Left renal pelvis (tissue), 4 donors: ENCODE results near the gene ME2. TPM values are rescaled to one million over a fixed set of nuclear protein-coding genes. Genes with fewer than 3 reads are reported as not detected.
"Not testable (repeated sequence)": the region's sequence is repeated elsewhere in the genome, so short reads cannot be mapped to it uniquely, and the experiment has no call there.

Experiments
- DNase-seq, 4 donors: peaks; one replicate each; pipeline ENCODE4 v3.0.0-alpha.2; 2013; ENCODE audit warnings: low read depth in 4 of 4, low spot score in 3 of 4
- polyA plus RNA-seq, 4 donors: library from polyadenylated mRNA; unstranded; fragments of 120-200 nt; gene quantifications; one replicate each; pipeline ENCODE4 v1.2.1, GENCODE V29; 2013; ENCODE audit not compliant: insufficient read length in 4 of 4

The ME2 gene
- polyA plus RNA-seq, 4 donors: 34.3 to 43.0 (median 37.0) TPM

- DNase-seq: no peak
Measured at GRCh38 chr18:50859793-50860555, 18.9 kb upstream of the ME2 start.

DNA sequence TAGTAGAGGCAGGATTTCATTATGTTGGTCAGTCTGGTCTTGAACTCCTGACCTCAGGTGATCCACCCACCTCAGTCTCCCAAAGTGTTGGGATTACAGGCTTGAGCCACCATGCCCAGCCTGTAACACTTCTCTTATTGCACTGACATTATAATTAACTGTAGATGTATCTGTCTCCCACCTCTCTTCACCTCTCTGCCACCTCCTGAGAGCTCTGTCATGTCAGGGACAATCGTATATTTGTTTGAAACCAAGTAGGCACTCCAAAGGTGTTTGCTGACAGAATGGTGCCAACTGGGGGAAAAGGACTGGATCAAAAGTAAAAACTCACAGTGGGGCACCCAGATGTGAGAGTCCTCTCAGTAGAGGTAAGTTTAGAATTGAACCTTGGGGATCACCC is 17.3 kb upstream of the ME2 start:
- no peak for DNase-seq

DNA sequence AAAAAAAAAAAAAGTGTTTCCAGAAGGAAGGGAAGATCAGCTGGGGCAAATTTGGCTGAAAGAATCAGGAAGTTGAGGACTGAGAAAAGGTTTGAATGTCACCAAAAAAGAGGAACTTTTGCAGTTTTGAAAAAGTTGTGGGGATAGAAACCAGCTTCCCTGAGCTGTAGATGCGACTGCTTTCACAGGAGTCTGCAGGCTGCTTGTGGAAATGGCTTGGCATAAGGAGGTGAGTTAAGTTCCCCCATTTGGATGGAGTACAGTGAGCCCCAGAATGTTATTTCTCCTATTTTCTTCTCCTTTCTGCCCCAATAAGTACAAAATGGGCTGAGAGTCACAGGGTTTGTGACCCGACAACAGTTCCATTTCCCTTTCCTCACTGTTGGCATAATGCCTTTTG is 16.5 kb upstream of the ME2 start:
- no peak for DNase-seq

GRCh38 chr18:50863840-50864375 is 15.0 kb upstream of the ME2 start:
- no peak for DNase-seq

DNA sequence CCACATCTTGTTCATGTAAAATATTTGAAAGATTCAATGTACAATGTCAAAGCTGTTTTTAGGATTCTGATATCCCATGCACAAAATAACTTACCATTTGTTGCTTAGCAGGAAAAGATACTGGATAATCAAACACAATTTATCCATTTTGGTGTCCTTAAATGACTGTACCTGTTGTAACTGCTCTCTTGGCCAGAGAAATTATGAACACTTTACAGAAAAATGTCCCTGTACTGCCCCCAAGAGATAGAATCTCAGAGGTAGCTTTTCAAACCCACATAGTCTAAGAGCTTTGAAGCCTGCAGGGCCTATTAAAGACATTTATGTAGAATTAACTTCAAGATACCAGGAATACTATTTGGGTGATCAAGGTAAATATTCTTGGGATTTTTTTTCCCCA is 12.2 kb upstream of the ME2 start:
- no peak for DNase-seq

DNA sequence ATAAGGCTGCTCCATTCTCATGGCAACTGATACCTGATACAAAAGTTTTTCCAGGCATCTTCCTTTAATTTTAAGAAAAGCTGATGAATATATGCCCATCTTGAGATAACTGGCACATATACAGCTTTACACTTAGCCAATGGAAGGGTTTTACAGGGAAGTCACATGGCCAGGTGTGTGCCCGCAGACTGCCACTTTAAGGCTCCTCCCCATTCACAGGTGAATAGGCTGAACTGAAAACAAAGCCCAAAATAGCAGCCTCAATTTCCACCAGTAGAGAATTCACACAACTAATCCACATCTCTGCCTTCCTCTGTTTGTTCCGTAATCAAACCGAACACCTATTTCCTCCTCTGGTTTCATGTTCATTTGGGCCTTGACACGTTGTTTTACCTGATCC is 9.8 kb upstream of the ME2 start:
- no peak for DNase-seq

GRCh38 chr18:50870138-50870845 is 8.6 kb upstream of the ME2 start:
- DNase-seq: no peak

- no peak for DNase-seq
Measured at GRCh38 chr18:50871846-50872245, 7.1 kb upstream of the ME2 start.

DNA sequence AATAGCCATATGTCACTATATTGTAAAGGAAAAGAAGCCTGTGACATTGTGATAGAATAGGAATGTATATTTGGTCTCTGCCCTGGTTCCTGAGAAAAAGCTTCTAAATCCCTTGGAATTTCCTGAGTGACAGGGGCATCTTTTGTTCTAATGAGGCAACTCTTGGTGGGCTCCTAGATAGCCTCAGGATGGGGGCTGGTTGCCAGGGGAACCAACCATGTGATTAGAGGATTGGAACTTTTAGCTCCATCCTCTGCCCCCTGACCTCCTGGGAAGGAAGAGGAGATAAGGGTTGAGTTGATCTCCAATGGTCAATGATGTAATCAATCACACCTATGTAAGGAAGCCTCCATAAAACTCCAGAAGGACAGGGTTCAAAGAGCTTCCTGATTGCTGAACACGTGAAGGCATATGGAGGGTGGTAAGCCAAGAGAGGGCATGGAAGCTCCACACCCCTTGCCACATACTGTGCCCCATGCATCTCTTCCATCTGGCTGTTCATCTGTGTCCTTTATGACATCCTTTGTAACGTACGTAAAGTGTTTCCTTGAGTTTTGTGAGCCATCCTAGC is 2.9 kb upstream of the ME2 start:
- DNase-seq: no peak

GRCh38 chr18:50877545-50878265 is 1.2 kb upstream of the ME2 start:
- DNase-seq: no peak

- DNase-seq: peak in 1 of 4 donors; percentile 30
Measured at GRCh38 chr18:50879302-50880118, 592 bp downstream of the ME2 start.

GRCh38 chr18:50880119-50880465 is 1.2 kb downstream of the ME2 start:
- no peak for DNase-seq

GRCh38 chr18:50880944-50881343 is 2.0 kb downstream of the ME2 start:
- DNase-seq: not testable (repeated sequence)

DNA sequence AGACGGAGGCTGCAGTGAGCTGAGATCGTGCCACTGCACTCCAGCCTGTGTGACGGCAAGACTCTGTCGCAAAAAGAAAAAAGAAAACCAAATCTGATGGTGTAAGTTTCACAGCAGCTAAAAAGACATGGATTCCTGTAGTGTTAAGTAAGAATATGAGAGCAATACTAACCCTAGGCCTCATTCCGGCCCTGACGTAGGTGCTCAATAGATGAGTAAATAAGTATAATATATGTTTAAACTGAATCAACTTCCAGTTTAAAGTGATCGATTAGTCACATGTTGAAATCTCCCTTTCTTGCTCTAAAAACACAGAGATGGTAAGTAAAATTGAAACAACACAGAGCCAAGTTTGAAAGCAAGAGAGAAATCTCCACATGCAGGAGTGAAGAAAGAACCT is 8.0 kb downstream of the ME2 start:
- no peak for DNase-seq

DNA sequence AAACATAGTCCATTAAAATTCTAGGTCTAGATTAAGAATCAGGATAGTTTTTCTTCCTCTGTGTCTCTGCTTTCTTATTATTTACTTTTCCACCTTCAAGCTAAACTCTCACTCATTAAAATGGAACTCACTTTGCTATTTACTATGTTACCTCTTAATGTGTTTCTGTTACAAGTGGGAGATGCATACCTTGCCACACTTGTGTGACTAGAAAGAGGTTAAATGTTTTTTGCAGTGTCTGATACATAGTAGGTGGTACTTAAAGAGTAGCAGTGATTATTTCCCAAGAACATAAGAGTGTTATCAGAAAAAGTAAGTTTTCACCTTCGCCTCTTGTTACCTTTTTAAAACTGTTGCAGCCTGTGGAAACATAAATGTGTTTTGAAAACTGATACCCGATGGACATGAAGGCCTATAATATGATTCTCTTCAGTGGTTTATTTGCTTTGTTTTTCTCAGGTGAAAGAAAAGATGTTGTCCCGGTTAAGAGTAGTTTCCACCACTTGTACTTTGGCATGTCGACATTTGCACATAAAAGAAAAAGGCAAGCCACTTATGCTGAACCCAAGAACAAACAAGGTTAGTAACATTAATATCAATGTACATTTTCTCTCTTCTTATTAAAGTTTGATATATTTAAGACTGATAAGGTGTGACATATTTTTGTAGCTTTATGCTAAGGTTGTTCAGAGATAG is 16.6 kb downstream of the ME2 start:
- no peak for DNase-seq

- no peak for DNase-seq
Measured at GRCh38 chr18:50896093-50896492, 17.2 kb downstream of the ME2 start.

- no peak for DNase-seq
Measured at GRCh38 chr18:50898919-50899318, 20.0 kb downstream of the ME2 start.

GRCh38 chr18:50902797-50903196 is 23.9 kb downstream of the ME2 start:
- DNase-seq: no peak

DNA sequence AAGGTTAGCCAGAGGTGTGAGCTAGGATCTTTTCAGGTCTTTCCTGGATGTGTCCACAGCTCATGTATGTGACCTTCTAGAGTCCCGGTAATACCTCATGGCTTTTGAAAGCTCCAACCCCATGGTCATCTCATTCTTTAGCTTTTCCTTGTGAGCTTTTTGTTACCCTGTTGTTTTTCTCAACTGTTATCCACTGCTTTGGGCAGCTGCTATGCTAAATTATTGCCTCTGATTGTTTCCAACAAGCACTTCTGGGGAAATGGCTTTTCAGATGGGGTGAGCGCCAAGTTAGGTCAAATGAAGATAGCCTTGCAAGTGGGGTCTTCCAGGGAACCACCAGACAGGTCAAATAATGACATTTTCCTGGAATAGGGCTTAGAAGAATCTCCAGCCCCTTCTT is 27.9 kb downstream of the ME2 start:
- no peak for DNase-seq

DNA sequence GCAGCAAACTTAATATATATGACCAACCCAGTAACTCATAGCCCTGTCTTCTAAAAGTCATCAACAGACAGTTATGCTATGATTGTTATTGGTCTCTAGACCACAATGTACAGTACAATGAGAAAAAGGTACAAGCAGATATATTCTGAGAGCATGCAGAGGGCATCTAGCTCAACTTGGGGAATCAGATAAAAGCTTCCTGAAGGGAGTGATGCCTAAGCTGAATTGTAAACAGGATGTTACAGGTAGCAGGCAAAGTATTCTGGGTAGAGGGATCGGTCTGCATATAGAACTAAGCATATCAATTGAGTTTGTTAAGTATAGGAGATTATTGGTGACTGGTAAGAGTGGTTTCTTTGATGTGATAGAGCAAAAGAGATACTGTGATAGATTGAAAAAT is 30.3 kb downstream of the ME2 start:
- no peak for DNase-seq
